ENCODE results near the gene CUBN. TPM values are rescaled to one million over a fixed set of nuclear protein-coding genes. Genes with fewer than 3 reads are reported as not detected.
A peak's percentile ranks its signal among the peaks of the same experiment; 100 is the strongest.

CUBN gene
- total RNA-seq, 6 experiments from 2014 or later, result 0.43 to 1.7 (median 1.2) TPM

- H3K27ac Mint-ChIP-seq, result peak overlapping the region; percentile 23; the same call in 1 of the 2 replicates
- peaks cover 100% of the 10 kb centered on the region for H3K4me1 Mint-ChIP-seq (ENCODE audit: low read depth)
- no peak for TF ChIP-seq CTCF (IDR thresholded peaks at IDR 0.05)
- peaks cover 36% of the 10 kb centered on the region for H3K36me3 Mint-ChIP-seq (ENCODE audit: low read depth)
- DNase-seq, result no peak
- peaks cover 14% of the 10 kb centered on the region for H3K9me3 Mint-ChIP-seq
- no peak overlapping the region for H3K4me3 Mint-ChIP-seq
- peaks cover 2% of the 10 kb centered on the region for H3K27me3 Mint-ChIP-seq (ENCODE audit: insufficient read depth)
Measured at GRCh38 chr10:17004801-17005380, 124.7 kb downstream of the CUBN start.

GRCh38 chr10:17003651-17004286 lies 125.8 kb downstream of the CUBN start:
- DNase-seq, result no peak
- Mint-ChIP-seq H3K36me3 (ENCODE audit: low read depth) (peaks cover 36% of the 10 kb centered on the region), H3K27ac (peak overlapping the region; percentile 49), H3K9me3 (peaks cover 14% of the 10 kb centered on the region), H3K4me1 (ENCODE audit: low read depth) (peaks cover 100% of the 10 kb centered on the region), H3K27me3 (ENCODE audit: insufficient read depth) (peaks cover 2% of the 10 kb centered on the region), H3K4me3 (no peak overlapping the region)
- TF ChIP-seq CTCF (IDR thresholded peaks at IDR 0.05), result no peak

- peaks cover 2% of the 10 kb centered on the region for H3K27me3 Mint-ChIP-seq (ENCODE audit: insufficient read depth)
- TF ChIP-seq CTCF (IDR thresholded peaks at IDR 0.05), result no peak
- peaks cover 14% of the 10 kb centered on the region for H3K9me3 Mint-ChIP-seq
- peak overlapping the region; percentile 67 for H3K4me3 Mint-ChIP-seq
- peak overlapping the region; percentile 99 for H3K27ac Mint-ChIP-seq
- peaks cover 41% of the 10 kb centered on the region for H3K36me3 Mint-ChIP-seq (ENCODE audit: low read depth)
- H3K4me1 Mint-ChIP-seq (ENCODE audit: low read depth), result peaks cover 100% of the 10 kb centered on the region
- DNase-seq, result peak; percentile 86
Measured at GRCh38 chr10:17003151-17003550, 126.5 kb downstream of the CUBN start.

GRCh38 chr10:17001961-17002749 lies 127.5 kb downstream of the CUBN start:
- Mint-ChIP-seq H3K27ac (peak overlapping the region; percentile 99), H3K36me3 (ENCODE audit: low read depth) (peaks cover 41% of the 10 kb centered on the region), H3K4me3 (peak overlapping the region; percentile 67), H3K27me3 (ENCODE audit: insufficient read depth) (peaks cover 2% of the 10 kb centered on the region), H3K4me1 (ENCODE audit: low read depth) (peaks cover 100% of the 10 kb centered on the region), H3K9me3 (peaks cover 14% of the 10 kb centered on the region)
- DNase-seq, result peak; percentile 85
- TF ChIP-seq CTCF (IDR thresholded peaks at IDR 0.05), result no peak

GRCh38 chr10:17001297-17001744 lies 128.3 kb downstream of the CUBN start:
- no peak for TF ChIP-seq CTCF (IDR thresholded peaks at IDR 0.05)
- peak; percentile 36 for DNase-seq
- Mint-ChIP-seq H3K36me3 (ENCODE audit: low read depth) (peaks cover 38% of the 10 kb centered on the region), H3K4me1 (ENCODE audit: low read depth) (peaks cover 100% of the 10 kb centered on the region), H3K9me3 (peaks cover 14% of the 10 kb centered on the region), H3K4me3 (peak overlapping the region; percentile 67; the same call in 1 of the 2 replicates), H3K27ac (peak overlapping the region; percentile 99), H3K27me3 (ENCODE audit: insufficient read depth) (peaks cover 2% of the 10 kb centered on the region)

All from HFFc6 (cell line).